Measurements from ENCODE around the gene LBX1.

DNA sequence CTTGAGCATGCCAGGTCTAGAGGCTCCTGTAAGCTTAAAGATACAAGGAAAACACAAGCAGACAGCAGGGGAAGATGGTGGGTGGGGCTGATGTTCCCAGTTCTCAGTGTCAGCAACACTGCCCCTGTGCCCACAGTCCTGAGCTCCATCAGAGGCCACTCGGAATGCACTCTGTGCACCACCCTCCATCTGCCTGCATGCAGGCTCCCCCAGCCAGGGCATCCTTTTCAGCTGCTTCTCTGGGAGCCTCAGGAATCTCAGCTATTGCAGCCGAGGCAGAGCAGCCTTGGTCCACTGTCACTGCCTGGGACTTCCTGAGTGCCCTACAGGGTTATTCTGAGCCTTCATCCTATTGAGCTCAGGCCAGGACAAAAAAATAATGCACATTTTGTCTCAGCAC is 22.2 kb downstream of the LBX1 start:
- TF ChIP-seq POLR2A (IDR thresholded peaks at IDR 0.05) = no peak
- TF ChIP-seq, protein P1, sequence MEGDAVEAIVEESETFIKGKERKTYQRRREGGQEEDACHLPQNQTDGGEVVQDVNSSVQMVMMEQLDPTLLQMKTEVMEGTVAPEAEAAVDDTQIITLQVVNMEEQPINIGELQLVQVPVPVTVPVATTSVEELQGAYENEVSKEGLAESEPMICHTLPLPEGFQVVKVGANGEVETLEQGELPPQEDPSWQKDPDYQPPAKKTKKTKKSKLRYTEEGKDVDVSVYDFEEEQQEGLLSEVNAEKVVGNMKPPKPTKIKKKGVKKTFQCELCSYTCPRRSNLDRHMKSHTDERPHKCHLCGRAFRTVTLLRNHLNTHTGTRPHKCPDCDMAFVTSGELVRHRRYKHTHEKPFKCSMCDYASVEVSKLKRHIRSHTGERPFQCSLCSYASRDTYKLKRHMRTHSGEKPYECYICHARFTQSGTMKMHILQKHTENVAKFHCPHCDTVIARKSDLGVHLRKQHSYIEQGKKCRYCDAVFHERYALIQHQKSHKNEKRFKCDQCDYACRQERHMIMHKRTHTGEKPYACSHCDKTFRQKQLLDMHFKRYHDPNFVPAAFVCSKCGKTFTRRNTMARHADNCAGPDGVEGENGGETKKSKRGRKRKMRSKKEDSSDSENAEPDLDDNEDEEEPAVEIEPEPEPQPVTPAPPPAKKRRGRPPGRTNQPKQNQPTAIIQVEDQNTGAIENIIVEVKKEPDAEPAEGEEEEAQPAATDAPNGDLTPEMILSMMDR (IDR thresholded peaks at IDR 0.05) = no peak
